ENCODE measurements around the gene RBBP8NL.

The RBBP8NL gene

GRCh38 chr20:62362991-62363919 is 64.1 kb downstream of the RBBP8NL start:
- no peak for DNase-seq (ENCODE audit: low read depth)

- no peak for DNase-seq (ENCODE audit: low read depth)
Measured at GRCh38 chr20:62362590-62362940, 64.8 kb downstream of the RBBP8NL start.

DNA sequence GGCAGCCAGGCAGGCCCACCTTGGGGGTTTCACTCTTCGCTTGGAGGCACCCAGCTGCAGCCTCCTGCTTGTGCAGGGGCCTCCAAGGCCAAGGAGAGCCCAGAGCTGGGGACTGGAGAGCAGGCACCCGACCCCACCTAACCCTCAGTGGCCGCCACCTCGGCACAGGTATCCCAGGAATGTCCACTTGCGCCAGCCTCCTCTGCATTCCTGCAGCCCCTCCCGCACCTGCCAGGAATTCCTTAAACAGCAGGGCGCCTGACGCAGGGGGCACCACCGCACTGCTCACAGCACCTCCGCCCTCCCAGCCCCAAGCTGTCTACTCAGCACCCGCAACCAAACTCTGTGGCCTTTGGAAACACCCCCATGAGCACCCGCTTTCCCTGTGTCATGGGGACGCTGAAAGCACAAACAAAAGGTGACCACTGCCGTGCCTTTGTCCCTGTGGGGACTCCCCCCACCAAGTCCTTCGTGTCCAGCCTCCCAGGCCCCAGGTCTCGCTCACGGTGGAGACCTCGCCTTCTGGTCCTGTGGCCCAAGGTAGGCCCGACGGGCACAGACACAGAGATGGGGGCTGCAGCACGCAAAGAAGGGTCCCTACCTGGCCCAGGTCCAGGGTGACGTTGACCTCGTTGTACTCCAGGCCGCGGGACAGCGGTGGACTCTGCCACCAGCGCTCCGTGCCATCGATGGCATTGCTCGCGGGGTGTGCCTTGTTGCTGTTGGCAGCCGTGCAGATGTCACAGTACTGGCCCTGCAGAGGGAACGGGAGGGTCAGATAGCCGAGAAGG is 65.3 kb downstream of the RBBP8NL start:
- DNase-seq (ENCODE audit: low read depth) = no peak

DNA sequence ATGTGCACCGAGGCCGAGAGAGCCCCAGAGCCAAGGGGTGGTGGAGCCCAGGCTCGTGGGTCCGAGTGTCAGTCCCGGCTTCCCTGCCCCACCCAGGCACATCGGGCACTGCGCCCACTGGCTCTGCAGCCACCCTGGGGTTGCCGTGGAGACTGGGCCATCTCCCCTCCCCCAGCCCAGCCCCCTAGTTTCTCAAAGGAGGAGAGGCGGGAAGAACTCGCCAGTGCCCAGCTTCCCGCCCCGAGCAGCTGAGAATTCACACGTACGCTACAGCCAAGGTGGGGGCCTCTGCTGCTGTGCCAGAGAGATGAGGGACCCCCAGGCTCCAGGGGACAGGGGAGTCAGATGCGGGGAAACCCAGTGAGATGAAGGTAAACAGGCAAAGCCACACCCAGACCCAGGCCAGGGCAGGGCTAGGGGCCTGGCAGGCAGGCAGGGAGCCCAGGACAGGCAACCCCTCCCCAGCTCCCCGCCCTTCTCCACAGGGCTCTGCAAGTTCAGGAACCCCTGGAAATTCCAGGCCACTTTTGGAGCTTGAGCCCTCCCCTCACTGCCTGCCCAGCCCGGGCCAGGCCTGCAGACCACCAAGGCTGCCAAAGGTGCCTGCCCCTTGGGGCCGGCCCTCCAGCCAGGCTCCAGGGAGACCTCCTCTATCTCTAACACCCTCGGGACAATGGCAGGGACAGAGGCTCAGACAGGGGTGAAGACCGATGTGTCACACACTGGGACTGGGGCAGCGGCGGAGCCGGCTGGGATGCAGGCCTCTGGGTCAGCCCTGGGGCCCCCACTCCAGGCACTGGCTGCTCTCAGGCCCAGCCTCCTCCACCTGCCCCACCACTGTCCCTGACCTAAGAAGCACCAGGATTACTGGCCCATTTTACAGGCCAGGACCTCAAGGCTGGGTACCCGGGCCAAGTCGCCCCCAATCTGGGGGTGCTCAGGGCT is 66.2 kb downstream of the RBBP8NL start:
- DNase-seq (ENCODE audit: low read depth) = no peak

Measured in stimulated activated CD8-positive, alpha-beta memory T cell treated with anti-CD3 and anti-CD28 coated beads, Interleukin-12 subunit alpha, Interleukin-12 subunit beta, amount 100 ng/mL, for 4 hours (primary cell).